ENCODE results near the gene VPS13C.

- TF ChIP-seq POLR2AphosphoS5 (IDR thresholded peaks at IDR 0.05) = no peak
- TF ChIP-seq, protein P1, sequence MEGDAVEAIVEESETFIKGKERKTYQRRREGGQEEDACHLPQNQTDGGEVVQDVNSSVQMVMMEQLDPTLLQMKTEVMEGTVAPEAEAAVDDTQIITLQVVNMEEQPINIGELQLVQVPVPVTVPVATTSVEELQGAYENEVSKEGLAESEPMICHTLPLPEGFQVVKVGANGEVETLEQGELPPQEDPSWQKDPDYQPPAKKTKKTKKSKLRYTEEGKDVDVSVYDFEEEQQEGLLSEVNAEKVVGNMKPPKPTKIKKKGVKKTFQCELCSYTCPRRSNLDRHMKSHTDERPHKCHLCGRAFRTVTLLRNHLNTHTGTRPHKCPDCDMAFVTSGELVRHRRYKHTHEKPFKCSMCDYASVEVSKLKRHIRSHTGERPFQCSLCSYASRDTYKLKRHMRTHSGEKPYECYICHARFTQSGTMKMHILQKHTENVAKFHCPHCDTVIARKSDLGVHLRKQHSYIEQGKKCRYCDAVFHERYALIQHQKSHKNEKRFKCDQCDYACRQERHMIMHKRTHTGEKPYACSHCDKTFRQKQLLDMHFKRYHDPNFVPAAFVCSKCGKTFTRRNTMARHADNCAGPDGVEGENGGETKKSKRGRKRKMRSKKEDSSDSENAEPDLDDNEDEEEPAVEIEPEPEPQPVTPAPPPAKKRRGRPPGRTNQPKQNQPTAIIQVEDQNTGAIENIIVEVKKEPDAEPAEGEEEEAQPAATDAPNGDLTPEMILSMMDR (IDR thresholded peaks at IDR 0.05 in 8 of 11, conservative IDR thresholded peaks at IDR 0.05 in 3 of 11) = no peak
Measured at GRCh38 chr15:61923173-61923572, 137.1 kb downstream of the VPS13C start.

Data from spleen (tissue), 7 donors.